ENCODE measurements around the gene ST8SIA4.

ST8SIA4 gene

DNA sequence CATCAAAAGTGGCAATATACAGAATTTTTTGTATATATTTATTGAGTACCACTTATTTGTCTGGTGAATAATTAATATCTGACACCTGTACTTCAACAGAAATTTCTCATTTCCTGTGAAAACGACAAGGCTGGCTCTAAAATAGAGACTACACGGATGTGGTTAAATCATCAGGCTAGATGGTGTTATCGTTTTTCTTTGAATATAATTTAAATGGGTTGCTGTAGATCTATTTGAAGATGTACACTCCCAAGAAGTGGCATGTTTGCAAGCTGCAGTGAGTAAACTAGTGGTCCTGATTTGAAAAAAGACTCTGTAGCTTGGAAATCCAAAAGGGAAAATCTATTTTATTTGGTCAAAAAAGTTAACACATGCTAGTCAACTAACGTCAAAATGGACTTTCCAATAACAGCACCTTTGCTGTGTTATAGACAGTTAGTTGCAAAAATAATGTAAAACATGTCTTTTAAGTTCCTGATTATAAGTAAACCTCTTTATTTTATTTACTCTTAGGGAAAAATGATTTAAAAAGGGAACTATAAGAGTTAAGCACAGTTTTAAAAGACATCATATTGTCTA, 13.8 kb downstream of the ST8SIA4 start:
- H3F3A ChIP-seq (ENCODE audit: low read depth): no peaks in the 10 kb centered on the region
- no peak overlapping the region for H2AFZ ChIP-seq (ENCODE audit: low read length)
- no peaks in the 10 kb centered on the region for H3K9me2 ChIP-seq (replicated peaks; ENCODE audit: low read depth, low read length)
- peaks cover 61% of the 10 kb centered on the region for H3K4me1 ChIP-seq (ENCODE audit: insufficient read depth, low read length, poor library complexity, severe bottlenecking)
- no peak for TF ChIP-seq EZH2phosphoT487 (IDR thresholded peaks at IDR 0.05; ENCODE audit: borderline replicate concordance)
- TF ChIP-seq, protein P1, sequence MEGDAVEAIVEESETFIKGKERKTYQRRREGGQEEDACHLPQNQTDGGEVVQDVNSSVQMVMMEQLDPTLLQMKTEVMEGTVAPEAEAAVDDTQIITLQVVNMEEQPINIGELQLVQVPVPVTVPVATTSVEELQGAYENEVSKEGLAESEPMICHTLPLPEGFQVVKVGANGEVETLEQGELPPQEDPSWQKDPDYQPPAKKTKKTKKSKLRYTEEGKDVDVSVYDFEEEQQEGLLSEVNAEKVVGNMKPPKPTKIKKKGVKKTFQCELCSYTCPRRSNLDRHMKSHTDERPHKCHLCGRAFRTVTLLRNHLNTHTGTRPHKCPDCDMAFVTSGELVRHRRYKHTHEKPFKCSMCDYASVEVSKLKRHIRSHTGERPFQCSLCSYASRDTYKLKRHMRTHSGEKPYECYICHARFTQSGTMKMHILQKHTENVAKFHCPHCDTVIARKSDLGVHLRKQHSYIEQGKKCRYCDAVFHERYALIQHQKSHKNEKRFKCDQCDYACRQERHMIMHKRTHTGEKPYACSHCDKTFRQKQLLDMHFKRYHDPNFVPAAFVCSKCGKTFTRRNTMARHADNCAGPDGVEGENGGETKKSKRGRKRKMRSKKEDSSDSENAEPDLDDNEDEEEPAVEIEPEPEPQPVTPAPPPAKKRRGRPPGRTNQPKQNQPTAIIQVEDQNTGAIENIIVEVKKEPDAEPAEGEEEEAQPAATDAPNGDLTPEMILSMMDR (conservative IDR thresholded peaks at IDR 0.05; ENCODE audit: low read length): no peak
- H3K27me3 ChIP-seq (ENCODE audit: insufficient read depth, low read length, poor library complexity, severe bottlenecking): no peaks in the 10 kb centered on the region
- H3K4me2 ChIP-seq (ENCODE audit: low read depth, low read length, poor library complexity, severe bottlenecking): peak overlapping the region; percentile 88
- peaks cover 7% of the 10 kb centered on the region; the same call in 1 of the 2 replicates for H3K36me3 ChIP-seq (ENCODE audit: insufficient read depth, low read length)
- H3K9ac ChIP-seq (ENCODE audit: low read depth, low read length, poor library complexity, severe bottlenecking): peak overlapping the region; percentile 68
- H4K20me1 ChIP-seq (ENCODE audit: insufficient read depth, low read length, poor library complexity, severe bottlenecking): no peaks in the 10 kb centered on the region
- H3K9me3 ChIP-seq (ENCODE audit: insufficient read depth, low read depth, low read length): no peaks in the 10 kb centered on the region
- peaks cover 83% of the 10 kb centered on the region for H3K79me2 ChIP-seq (ENCODE audit: insufficient read depth, low read length)
- peak overlapping the region; percentile 65 for H3K4me3 ChIP-seq (ENCODE audit: low read length, poor library complexity, severe bottlenecking)

DNA sequence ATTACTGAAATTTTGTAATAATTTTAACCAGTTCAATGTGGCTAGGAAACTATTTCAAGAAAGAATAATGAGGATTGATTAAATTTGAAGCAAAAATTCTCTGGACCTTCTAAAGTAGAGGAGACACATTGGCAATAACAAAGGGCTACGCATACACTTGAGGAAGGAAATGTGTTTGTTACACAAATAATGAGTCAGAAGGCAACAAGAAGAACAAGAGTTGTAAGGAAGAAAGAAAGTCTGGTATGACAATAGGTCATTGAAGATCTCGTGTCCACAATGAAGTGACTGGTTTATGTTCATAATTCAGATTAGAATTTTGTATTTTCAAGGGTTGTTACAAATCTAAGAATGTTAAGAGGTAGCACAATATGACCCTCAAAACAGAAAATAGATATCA, 25.8 kb downstream of the ST8SIA4 start:
- H2AFZ ChIP-seq (ENCODE audit: low read length): no peak overlapping the region
- H3K27me3 ChIP-seq (ENCODE audit: insufficient read depth, low read length, poor library complexity, severe bottlenecking): no peaks in the 10 kb centered on the region
- no peaks in the 10 kb centered on the region for H4K20me1 ChIP-seq (ENCODE audit: insufficient read depth, low read length, poor library complexity, severe bottlenecking)
- H3K9ac ChIP-seq (ENCODE audit: low read depth, low read length, poor library complexity, severe bottlenecking): no peak overlapping the region
- H3K79me2 ChIP-seq (ENCODE audit: insufficient read depth, low read length): peaks cover 40% of the 10 kb centered on the region; the same call in 1 of the 2 replicates
- TF ChIP-seq, protein P1 (conservative IDR thresholded peaks at IDR 0.05; ENCODE audit: low read length): no peak
- TF ChIP-seq EZH2phosphoT487 (IDR thresholded peaks at IDR 0.05; ENCODE audit: borderline replicate concordance): no peak
- peaks cover 4% of the 10 kb centered on the region for H3K4me1 ChIP-seq (ENCODE audit: insufficient read depth, low read length, poor library complexity, severe bottlenecking)
- H3K4me3 ChIP-seq (ENCODE audit: low read length, poor library complexity, severe bottlenecking): no peak overlapping the region
- peaks cover 18% of the 10 kb centered on the region; the same call in 1 of the 2 replicates for H3K36me3 ChIP-seq (ENCODE audit: insufficient read depth, low read length)
- H3K4me2 ChIP-seq (ENCODE audit: low read depth, low read length, poor library complexity, severe bottlenecking): peak overlapping the region; percentile 8
- no peaks in the 10 kb centered on the region for H3F3A ChIP-seq (ENCODE audit: low read depth)
- H3K9me2 ChIP-seq (replicated peaks; ENCODE audit: low read depth, low read length): no peaks in the 10 kb centered on the region
- no peaks in the 10 kb centered on the region for H3K9me3 ChIP-seq (ENCODE audit: insufficient read depth, low read depth, low read length)

DNA sequence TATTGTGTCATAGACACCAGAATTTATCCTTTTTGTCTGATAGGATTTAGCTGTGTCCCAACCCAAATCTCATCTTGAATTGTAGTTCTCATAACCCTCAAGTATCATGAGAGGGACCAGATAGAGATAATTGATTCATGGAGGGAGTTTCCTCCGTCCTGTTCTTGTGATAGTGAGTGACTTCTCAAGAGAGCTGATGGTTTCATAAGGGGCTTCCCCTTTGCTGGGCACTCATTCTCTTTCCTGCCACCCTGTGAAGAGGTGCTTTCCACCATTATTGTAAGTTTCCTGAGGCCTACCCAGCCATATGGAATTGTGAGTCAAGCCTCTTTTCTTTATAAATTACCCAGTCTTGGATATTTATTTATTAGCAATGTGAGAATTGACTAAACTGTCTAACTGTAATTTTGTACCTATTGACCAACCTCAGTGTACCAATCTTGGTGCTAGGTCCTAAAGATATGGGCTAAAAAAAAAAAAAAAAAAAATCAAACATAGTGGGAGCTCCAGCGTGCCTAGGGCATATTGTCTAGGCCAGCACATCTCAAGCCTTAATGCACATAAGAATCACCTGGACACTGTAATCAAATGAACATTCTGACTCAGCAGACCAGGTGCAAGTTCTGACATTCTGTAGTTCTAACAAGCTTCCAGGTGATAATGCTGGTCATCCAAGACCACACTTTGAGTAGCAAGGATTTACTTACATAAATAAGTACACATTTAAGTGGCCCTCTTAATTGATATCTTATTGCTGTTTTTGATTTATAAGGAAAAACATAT, 30.5 kb downstream of the ST8SIA4 start:
- Histone ChIP-seq H4K20me1 (ENCODE audit: insufficient read depth, low read length, poor library complexity, severe bottlenecking) (no peaks in the 10 kb centered on the region), H3K27me3 (ENCODE audit: insufficient read depth, low read length, poor library complexity, severe bottlenecking) (no peaks in the 10 kb centered on the region), H3K4me1 (ENCODE audit: insufficient read depth, low read length, poor library complexity, severe bottlenecking) (peaks cover 4% of the 10 kb centered on the region), H3K9me3 (ENCODE audit: insufficient read depth, low read depth, low read length) (no peaks in the 10 kb centered on the region), H2AFZ (ENCODE audit: low read length) (no peak overlapping the region), H3K9ac (ENCODE audit: low read depth, low read length, poor library complexity, severe bottlenecking) (no peak overlapping the region), H3F3A (ENCODE audit: low read depth) (no peaks in the 10 kb centered on the region), H3K4me2 (ENCODE audit: low read depth, low read length, poor library complexity, severe bottlenecking) (no peak overlapping the region), H3K79me2 (ENCODE audit: insufficient read depth, low read length) (peaks cover 24% of the 10 kb centered on the region; the same call in 1 of the 2 replicates), H3K36me3 (ENCODE audit: insufficient read depth, low read length) (peaks cover 19% of the 10 kb centered on the region; the same call in 1 of the 2 replicates), H3K9me2 (replicated peaks; ENCODE audit: low read depth, low read length) (no peaks in the 10 kb centered on the region), H3K4me3 (ENCODE audit: low read length, poor library complexity, severe bottlenecking) (no peak overlapping the region)
- TF ChIP-seq, protein P1 (conservative IDR thresholded peaks at IDR 0.05; ENCODE audit: low read length): no peak

All from Loucy (cell line).